Neuronal stem cell (in vitro differentiated cells): ENCODE data around the gene GADD45A.

Experiments
- DNase-seq: peaks from one replicate; pipeline ENCODE4 v3.0.0-alpha.2; 2013; ENCODE audit warnings: low spot score
- H2AFZ ChIP-seq: one replicate; pipeline ENCODE4 v1.6.1; 2013; ENCODE audit warnings: mild to moderate bottlenecking, low read length, inconsistent platforms
- H2AK5ac ChIP-seq: 2 replicates; pipeline ENCODE4 v1.6.1; 2013; ENCODE audit warnings: low read depth, mild to moderate bottlenecking, inconsistent platforms, low read length, moderate library complexity, mixed read lengths
- H2BK120ac ChIP-seq: 2 replicates; pipeline ENCODE4 v1.6.1; 2013; ENCODE audit warnings: low read depth, mild to moderate bottlenecking, inconsistent platforms, low read length, moderate library complexity, mixed read lengths
- H2BK12ac ChIP-seq: one replicate; pipeline ENCODE4 v1.6.1; 2013; ENCODE audit warnings: low read length, inconsistent platforms
- H2BK15ac ChIP-seq: 2 replicates; pipeline ENCODE4 v1.6.1; 2013; ENCODE audit warnings: mild to moderate bottlenecking, low read length, inconsistent platforms, mixed read lengths
- H2BK5ac ChIP-seq: one replicate; pipeline ENCODE4 v1.6.1; 2013; ENCODE audit warnings: inconsistent platforms, mild to moderate bottlenecking, low read length, moderate library complexity
- H3K14ac ChIP-seq: one replicate; pipeline ENCODE4 v1.6.1; 2013; ENCODE audit warnings: low read length, inconsistent platforms
- H3K18ac ChIP-seq: 2 replicates; pipeline ENCODE4 v1.6.1; 2013; ENCODE audit warnings: low read length, inconsistent platforms
- H3K23ac ChIP-seq: 2 replicates; pipeline ENCODE4 v1.6.1; 2013; ENCODE audit warnings: low read depth, mild to moderate bottlenecking, mixed read lengths, low read length, inconsistent platforms; ENCODE audit not compliant: poor library complexity
- H3K27ac ChIP-seq: replicated peaks from 3 replicates; pipeline ENCODE4 v1.5.1; 2013; ENCODE audit warnings: low read length, inconsistent platforms
- H3K27me3 ChIP-seq, 3 experiments: 2 replicates each; pipeline ENCODE4 v1.6.1; 2013; ENCODE audit warnings: low read length in 3 of 3, mild to moderate bottlenecking in 2 of 3, inconsistent platforms in 1 of 3, low read depth in 1 of 3, mixed read lengths in 1 of 3, moderate library complexity in 1 of 3; ENCODE audit not compliant: control insufficient read depth in 3 of 3, insufficient read depth in 3 of 3
- H3K36me3 ChIP-seq, 2 donors: replicated peaks in 1 of 2; 2 replicates each; pipeline ENCODE4 v1.6.1; 2013; ENCODE audit warnings: low read length in 2 of 2; ENCODE audit not compliant: control insufficient read depth in 2 of 2, insufficient read depth in 2 of 2
- H3K4ac ChIP-seq: 2 replicates; pipeline ENCODE4 v1.6.1; 2013; ENCODE audit warnings: inconsistent platforms, mild to moderate bottlenecking, low read length, moderate library complexity
- H3K4me1 ChIP-seq, 2 donors: 1 replicate in 1 of 2; 2 replicates in 1 of 2; pipeline ENCODE4 v1.6.1; 2013; ENCODE audit warnings: low read length in 2 of 2, low read depth in 1 of 2; ENCODE audit not compliant: control insufficient read depth in 2 of 2, insufficient read depth in 1 of 2
- H3K4me2 ChIP-seq: one replicate; pipeline ENCODE4 v1.6.1; 2013; ENCODE audit warnings: mild to moderate bottlenecking, low read length, inconsistent platforms; ENCODE audit not compliant: insufficient read depth, poor library complexity, severe bottlenecking
- H3K4me3 ChIP-seq, 2 donors: 2 replicates each; pipeline ENCODE4 v1.5.1; 2013; ENCODE audit warnings: low read length in 2 of 2, mild to moderate bottlenecking in 2 of 2, inconsistent platforms in 1 of 2, moderate library complexity in 1 of 2
- H3K79me1 ChIP-seq: one replicate; pipeline ENCODE4 v1.6.1; 2013; ENCODE audit warnings: low read depth, mild to moderate bottlenecking, inconsistent platforms, low read length, moderate library complexity
- H3K9ac ChIP-seq: one replicate; pipeline ENCODE4 v1.6.1; 2013; ENCODE audit warnings: mild to moderate bottlenecking, low read depth, low read length, inconsistent platforms; ENCODE audit not compliant: poor library complexity
- H3K9me3 ChIP-seq, 2 donors: replicated peaks in 1 of 2; 2 replicates each; pipeline versions ENCODE3 to v1.6.1; 2013; ENCODE audit warnings: low read length in 2 of 2, mild to moderate bottlenecking in 2 of 2, inconsistent platforms in 1 of 2, low read depth in 1 of 2, mixed read lengths in 1 of 2, moderate library complexity in 1 of 2; ENCODE audit not compliant: control insufficient read depth in 2 of 2, insufficient read depth in 1 of 2
- H4K8ac ChIP-seq: one replicate; pipeline ENCODE4 v1.6.1; 2013; ENCODE audit warnings: low read depth, mild to moderate bottlenecking, inconsistent platforms, low read length, moderate library complexity
- H4K91ac ChIP-seq: one replicate; pipeline ENCODE4 v1.6.1; 2013; ENCODE audit warnings: low read length, low read depth, mild to moderate bottlenecking, inconsistent platforms; ENCODE audit not compliant: poor library complexity
- WGBS, 2 donors: extraction: QIAGEN DNeasy Blood & Tissue Kit; methylation state at CpG; one replicate each; pipeline ENCODE4 v1.1.7; 2013; ENCODE audit warnings: missing lambda C conversion rate in 2 of 2, mixed read lengths in 1 of 2; ENCODE audit not compliant: insufficient read length in 2 of 2, insufficient replicate concordance in 1 of 2; ENCODE audit errors: extremely low coverage in 2 of 2; 5-methylcytosine and 5-hydroxymethylcytosine counted together

GADD45A gene

DNA sequence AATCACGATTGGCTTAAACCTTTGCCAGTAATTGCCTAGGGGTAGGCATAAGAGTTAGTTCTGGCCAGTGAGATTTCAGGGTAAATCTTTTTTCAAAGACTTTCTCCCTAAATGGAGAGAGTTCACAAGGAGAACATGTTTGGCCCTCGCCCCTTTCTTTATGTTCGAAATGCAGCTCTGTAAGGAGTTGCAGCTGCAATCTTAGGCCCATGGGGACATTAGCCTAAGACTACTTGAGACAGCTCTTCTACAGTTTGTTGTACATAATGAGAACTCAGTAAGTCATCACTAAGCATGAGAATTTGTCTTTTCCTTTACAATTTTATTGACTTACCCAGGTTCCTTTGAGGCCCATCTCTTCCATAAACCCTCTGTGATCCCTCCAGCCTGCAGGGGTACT is 40.4 kb upstream of the GADD45A start:
- H2BK12ac ChIP-seq: no peak overlapping the region
- H3K9me3 ChIP-seq: no peaks in the 10 kb centered on the region
- no peak overlapping the region for H3K4me3 ChIP-seq
- no peak overlapping the region for H3K9ac ChIP-seq
- no peak overlapping the region for H3K4me2 ChIP-seq
- H3K79me1 ChIP-seq: no peaks in the 10 kb centered on the region
- H2BK15ac ChIP-seq: no peak overlapping the region
- no peak overlapping the region for H2BK120ac ChIP-seq
- no peak for DNase-seq
- H4K91ac ChIP-seq: no peak overlapping the region
- H3K36me3 ChIP-seq: no peaks in the 10 kb centered on the region
- H3K23ac ChIP-seq: no peak overlapping the region
- no CpG with 5 or more reads among the region's 3 CpGs for WGBS, 2 donors
- no peak overlapping the region for H3K4ac ChIP-seq
- no peak overlapping the region for H2AFZ ChIP-seq
- H3K27ac ChIP-seq: no peak overlapping the region
- peaks cover 21 to 38% of the 10 kb centered on the region in 2 donors for H3K4me1 ChIP-seq
- H2AK5ac ChIP-seq: no peak overlapping the region
- H2BK5ac ChIP-seq: no peak overlapping the region
- H3K14ac ChIP-seq: no peak overlapping the region
- no peak overlapping the region for H4K8ac ChIP-seq
- H3K27me3 ChIP-seq: no peaks in the 10 kb centered on the region
- H3K18ac ChIP-seq: no peak overlapping the region

DNA sequence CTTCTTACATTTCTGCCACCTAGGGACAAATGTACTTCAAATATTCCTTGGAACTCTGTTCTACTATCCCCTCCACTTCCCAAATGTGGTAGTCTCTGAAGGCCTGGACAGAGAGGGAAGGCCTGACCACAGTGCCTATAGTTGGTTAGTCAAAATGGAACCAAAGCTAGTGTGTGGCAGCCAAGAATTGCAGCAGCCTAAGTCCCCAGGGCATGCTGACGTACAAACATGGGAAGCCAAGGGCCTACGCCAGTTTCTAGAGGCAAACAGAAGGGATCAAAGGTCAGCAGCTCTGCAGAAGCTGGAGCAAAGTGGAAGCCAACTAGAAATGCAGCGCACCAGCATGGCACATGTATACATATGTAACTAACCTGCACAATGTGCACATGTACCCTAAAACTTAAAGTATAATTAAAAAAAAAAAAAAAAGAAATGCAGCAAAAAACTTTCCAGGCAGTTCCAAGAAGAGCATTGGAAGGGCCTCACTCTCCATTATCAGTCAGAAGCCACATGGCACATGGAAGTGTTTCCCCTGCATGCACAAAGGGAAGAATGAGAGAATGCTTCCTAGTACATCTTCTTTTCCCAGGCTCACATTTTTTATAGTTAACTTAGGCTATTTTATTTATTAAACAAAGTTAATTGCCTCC is 39.4 kb upstream of the GADD45A start:
- no peak overlapping the region for H2BK5ac ChIP-seq
- WGBS, 2 donors: no CpG with 5 or more reads among the region's 3 CpGs

GRCh38 chr1:67646145-67647035 is 38.6 kb upstream of the GADD45A start:
- H4K8ac ChIP-seq: no peak overlapping the region
- H3K79me1 ChIP-seq: no peaks in the 10 kb centered on the region
- no peak overlapping the region for H3K14ac ChIP-seq
- H3K4me3 ChIP-seq: no peak overlapping the region
- no peak overlapping the region for H3K23ac ChIP-seq
- no peaks in the 10 kb centered on the region for H3K9me3 ChIP-seq
- no peak overlapping the region for H2BK120ac ChIP-seq
- no peak overlapping the region for H3K9ac ChIP-seq
- peaks cover 21 to 38% of the 10 kb centered on the region in 2 donors for H3K4me1 ChIP-seq
- H3K27ac ChIP-seq: peak overlapping the region; percentile 86
- no peaks in the 10 kb centered on the region for H3K36me3 ChIP-seq
- H3K18ac ChIP-seq: peak overlapping the region; percentile 81
- no peak overlapping the region for H2BK15ac ChIP-seq
- H3K27me3 ChIP-seq: no peaks in the 10 kb centered on the region
- DNase-seq: peak; percentile 79
- H2BK12ac ChIP-seq: no peak overlapping the region
- H3K4me2 ChIP-seq: peak overlapping the region; percentile 27
- H2BK5ac ChIP-seq: no peak overlapping the region
- WGBS, 2 donors: no CpG with 5 or more reads among the region's 3 CpGs
- H4K91ac ChIP-seq: no peak overlapping the region
- peak overlapping the region; percentile 61 for H2AFZ ChIP-seq
- H3K4ac ChIP-seq: no peak overlapping the region
- H2AK5ac ChIP-seq: no peak overlapping the region

More for the DNA sequence above, 39.4 kb upstream of the GADD45A start:
- H2BK120ac ChIP-seq: no peak overlapping the region
- H2AK5ac ChIP-seq: no peak overlapping the region
- H3K4ac ChIP-seq: no peak overlapping the region
- H3K36me3 ChIP-seq: no peaks in the 10 kb centered on the region
- H3K4me3 ChIP-seq: no peak overlapping the region
- H3K9me3 ChIP-seq: no peaks in the 10 kb centered on the region
- H3K18ac ChIP-seq: peak overlapping the region; percentile 30
- no peak overlapping the region for H3K4me2 ChIP-seq
- H4K8ac ChIP-seq: no peak overlapping the region
- no peak overlapping the region for H4K91ac ChIP-seq
- H3K79me1 ChIP-seq: no peaks in the 10 kb centered on the region
- no peak overlapping the region for H3K9ac ChIP-seq
- H3K27me3 ChIP-seq: no peaks in the 10 kb centered on the region
- peak; percentile 15 for DNase-seq
- no peak overlapping the region for H2BK12ac ChIP-seq
- no peak overlapping the region for H3K23ac ChIP-seq
- H3K4me1 ChIP-seq: peaks cover 21 to 38% of the 10 kb centered on the region in 2 donors
- H3K27ac ChIP-seq: peak overlapping the region; percentile 86
- H2AFZ ChIP-seq: peak overlapping the region; percentile 78
- no peak overlapping the region for H2BK15ac ChIP-seq
- H3K14ac ChIP-seq: no peak overlapping the region
